HT-29 (cell line): ENCODE measurements around the gene GPHN. TPM values are rescaled to one million over a fixed set of nuclear protein-coding genes. Genes with fewer than 3 reads are reported as not detected.

Experiments used
- DNase-seq: peaks from one replicate; pipeline ENCODE4 v3.0.0-alpha.2; 2015; ENCODE audit warnings: low spot score
- total RNA-seq: library from RNA; depleted of rRNA; stranded (reverse); fragments of >200 nt; shearing (Covaris generic); gene quantifications from 2 replicates; pipeline ENCODE4 v1.2.3, GENCODE V29; 2014; rRNA removed

GPHN gene
- 13.5 and 17.0 TPM in 2 replicates for total RNA-seq

DNA sequence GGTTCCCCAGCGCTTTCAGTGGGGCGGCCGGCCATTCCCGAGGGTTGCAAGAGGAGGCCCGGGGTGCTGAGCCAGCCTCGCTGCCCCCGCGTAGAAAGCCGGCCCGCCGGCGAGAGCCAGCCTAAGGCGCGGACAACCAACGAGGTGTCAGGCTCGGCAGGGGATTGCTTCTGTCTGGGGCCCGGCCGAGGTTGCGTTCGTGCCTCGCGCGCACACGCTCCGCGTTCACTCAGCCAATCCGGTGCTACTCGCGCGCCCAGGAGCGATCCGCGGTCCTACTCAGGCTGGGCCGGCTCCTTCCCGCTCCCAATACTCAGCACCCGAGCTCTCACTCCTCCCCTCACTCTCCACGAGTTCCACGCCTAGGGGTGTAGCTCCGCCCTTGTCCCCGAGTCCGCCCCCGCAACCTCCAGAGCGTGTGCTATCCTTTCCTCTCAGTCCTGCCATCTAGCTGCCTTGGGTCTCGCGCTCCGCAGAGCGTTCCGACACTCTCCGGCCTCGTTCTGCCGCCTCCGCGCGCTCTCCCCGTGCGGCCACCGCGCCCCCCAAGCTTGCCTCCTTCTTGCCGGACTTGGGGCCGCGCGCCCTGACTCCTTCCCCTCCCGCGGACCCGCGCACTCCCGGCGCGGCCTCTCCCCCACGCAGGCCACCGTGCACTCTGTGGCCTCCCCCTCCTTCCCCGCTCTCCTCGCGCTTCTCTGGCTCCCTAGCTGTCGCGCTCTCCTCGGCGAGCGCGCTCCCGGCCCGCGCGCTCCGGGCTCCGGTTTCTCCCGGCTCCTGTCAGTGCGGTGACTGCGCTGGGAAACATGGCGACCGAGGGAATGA lies at the start of gene GPHN:
Gene GPHN, plus strand, starts transcription at position 426 of the 825 bp plus-strand sequence.
- DNase-seq: peak; percentile 92

DNA sequence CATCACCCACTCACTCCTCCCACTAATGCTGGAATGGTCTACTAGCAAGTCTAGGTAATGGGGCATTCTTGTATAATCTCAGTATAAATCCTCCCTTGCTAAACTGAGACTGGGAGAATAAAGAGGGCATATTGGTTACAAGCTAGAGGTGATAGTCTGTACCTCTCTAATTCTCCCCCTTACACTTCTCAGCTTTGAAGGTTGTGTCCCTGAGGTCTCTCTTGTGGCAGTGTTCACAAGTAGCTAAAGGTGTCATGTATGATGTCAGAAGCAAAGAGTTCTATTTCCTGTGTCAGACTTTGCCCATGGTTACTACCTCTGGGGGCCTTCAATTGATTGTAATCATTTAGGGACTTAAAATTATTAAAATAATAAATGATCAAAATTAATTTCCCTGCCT lies 48.3 kb upstream of the GPHN start:
- DNase-seq: no peak

DNA sequence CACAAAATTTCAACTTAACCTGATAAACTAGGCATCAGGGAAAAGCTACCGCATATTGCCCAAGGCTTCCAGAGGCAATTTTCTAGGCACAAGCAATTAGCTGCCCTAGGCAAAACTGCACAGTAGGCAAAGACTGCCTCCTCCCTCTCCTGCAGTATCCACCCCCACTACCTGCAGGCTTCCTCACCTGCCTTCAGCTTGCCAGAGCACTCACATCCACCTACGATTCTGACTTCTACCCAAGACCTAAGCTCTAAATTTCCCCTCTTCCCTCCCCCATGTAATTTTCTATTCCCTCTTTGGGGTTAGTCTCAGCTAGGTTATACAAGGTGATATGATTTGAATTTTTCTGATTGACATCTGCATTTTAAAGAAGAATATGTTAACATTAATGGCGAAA lies 43.7 kb upstream of the GPHN start:
- DNase-seq: no peak

DNA sequence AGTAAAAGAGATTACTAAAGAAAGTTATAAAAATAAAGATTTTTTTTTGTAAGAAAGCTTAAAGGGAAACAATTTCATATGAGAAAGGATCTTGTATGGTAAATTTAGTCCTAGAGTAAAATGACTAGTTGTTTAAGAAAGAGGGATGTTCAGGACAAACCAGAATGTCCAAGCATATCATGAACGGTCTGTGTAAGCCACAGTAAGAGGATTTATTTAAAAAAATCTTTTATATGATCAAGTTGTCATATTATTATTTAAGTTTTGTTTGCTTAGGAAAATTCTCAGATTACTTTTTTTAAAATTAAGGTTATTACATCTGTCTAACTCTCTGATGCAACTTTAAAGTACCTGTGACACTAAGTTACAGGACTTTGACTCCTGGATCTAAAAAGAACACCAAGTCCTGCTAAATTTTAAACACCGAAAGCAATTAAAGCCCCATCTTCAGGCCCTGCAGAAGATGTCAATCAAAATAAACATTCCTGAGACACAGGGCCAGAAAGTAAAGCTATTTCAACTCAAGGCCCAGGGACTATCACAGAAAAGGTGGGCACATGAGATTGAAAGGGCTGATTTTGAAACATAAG lies 39.1 kb upstream of the GPHN start:
- DNase-seq: no peak

DNA sequence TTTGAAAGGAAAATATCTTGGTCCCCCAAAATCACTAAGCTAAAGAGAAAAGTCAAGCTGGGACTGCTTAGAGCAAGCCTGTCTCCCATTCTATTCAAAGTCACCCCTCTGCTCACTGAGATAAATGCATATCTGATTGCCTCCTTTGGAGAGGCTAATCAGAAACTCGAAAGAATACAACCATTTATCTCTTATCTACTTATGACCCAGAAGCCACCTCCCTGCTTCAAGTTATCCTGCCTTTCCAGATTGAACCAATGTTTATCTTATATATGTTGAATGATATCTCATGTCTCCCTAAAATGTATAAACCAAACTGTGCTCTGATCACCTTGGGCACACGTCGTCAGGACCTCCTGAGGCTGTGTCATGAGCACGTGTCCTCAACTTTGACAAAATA lies 36.4 kb upstream of the GPHN start:
- no peak for DNase-seq

DNA sequence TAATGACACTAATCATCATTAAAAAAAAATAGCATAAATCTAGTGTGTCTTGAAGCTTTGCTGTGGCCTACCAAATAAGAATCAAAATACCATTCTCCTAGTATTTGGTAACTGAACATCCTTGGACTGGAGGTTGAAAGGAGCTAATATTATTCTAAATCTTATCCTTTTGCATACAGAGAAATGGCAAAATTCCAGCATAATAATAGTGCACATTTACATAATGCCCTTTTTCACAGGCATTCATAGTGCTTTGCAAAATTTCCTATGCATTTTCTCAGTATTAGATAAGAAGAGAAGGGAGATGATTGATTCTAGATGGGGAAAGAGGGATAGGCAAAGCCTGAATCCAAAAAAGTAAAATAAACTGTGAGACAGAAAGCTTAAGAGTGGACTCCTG lies 35.7 kb upstream of the GPHN start:
- no peak for DNase-seq

DNA sequence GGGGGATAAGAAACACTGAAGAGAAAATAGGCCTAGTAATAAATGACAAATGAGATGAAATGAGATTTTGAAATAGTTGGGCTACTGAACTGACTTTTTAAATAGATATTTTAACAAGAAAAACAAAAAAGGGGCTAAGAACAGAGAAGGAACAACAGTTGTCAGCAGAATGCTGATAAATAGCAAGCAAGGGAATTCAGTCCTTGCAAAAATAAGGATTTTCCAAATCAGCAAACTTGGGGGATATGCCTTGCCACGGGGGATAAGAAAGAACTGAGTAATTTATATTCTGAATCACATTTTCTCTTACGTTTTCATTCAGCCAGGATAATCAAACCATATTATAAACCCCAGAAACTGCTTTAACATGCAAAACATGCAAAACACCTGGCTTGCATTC lies 34.7 kb upstream of the GPHN start:
- no peak for DNase-seq

DNA sequence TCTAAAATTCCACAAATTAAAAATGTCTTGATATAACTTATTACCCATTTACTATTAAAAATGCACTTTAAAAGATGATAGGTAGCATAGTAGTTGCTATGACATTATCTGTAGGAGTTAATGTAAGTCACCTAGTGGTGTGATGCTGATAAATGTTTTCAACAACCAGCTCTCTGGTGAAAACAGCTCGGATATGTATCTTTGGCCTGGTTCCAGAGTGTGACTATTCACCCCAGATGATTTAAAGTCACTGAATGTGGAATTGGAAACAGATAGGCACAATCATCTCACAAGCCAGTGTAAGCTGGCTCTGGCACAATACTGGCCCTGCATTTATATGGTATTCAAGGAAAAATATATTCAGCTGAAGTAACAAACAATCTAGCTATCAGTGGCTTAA lies 31.0 kb upstream of the GPHN start:
- peak; percentile 34 for DNase-seq

DNA sequence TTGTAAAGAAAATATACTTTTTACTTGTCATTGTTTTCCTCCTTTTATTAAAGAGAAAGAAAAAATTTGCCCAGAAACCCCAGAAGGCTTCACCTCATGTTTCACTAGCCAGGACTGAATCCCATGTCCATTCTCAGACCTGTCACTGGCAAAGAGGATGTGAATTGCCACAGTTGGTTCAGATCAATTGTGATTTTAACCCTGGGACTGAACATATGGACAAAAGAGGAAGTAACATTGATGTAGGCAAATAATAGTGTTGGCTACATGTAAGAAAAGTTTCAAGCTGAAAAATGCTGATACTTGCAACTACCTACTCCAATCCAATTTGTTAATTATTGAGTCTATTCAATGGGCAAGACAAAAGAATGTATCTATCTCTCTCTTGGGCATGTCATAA lies 30.4 kb upstream of the GPHN start:
- no peak for DNase-seq

DNA sequence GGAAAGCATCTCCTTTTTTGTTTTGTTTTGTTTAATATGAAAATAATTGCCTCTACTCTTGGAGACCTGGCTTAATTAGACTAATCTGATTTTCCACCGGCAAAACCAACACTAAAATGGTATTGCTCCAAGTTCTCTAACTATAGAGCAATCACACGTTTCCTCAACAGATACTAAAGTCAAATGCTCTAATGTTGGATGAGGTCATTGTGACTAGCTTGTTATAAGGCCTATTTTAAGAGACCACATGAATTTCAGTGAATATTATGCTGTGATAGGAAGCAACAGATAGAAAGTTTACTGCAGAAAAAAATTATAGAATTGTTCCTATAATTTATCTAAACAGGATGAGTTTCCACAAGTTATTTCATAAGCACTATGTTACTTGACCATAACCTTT lies 25.1 kb upstream of the GPHN start:
- no peak for DNase-seq

DNA sequence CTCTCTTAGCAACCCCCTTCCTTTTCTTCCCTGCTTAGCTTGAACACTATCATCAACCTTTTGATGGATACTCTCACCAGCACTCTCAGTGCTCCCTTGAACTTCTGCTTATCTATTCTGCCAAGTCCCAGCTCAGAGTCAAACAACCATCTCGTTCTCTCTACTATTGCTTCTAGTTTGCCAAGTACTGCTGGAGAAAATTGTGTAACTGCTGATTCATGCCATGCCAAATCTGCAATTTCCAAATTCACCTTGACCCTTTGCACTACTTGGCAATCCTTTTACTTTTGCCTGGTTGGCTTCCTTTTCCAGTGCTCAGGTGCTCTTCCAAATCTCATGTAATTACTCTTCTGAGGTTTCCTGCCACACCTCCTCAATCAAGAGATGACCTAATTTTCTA lies 24.6 kb upstream of the GPHN start:
- no peak for DNase-seq

DNA sequence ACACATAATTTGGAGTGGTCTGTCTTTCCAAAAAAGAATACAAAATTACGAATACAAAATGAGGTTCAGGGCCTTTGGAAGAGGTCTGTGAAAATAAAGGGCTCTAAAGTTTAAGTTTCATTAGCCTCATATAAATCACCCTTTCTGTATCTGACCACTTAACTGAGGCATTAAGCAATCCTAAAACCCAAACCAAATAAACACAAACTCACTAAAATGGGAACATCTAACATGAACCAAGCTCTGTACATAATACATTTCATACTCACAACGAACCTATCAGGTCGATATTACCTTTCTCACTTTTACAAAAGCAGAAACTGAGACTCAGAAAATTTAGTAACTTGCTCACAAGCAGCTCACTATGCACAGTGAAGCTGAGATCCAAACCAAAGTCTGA lies 22.9 kb upstream of the GPHN start:
- DNase-seq: no peak

DNA sequence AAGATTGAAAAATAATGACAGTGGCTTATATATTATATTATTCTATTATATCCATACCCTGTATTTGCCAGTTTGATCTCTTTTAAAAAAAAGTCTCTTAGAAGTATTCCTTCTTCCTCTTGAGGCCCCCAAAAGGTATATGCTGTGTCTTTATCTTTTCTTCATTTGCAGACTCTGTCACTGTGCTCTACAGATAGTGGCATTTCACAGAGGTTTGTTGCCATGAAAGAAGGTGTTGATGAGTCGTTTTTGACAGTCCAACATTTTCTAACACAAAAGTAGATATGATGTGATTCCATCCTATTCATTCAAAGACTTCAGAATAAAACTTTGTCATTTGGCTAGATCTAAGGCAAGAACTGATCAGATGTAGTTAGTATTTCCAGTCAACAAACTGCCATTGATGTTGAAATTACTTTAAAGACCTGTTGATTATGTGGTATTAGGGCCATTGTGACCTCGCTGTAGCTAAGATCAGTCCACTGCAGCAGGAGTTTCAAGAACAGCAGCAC lies 22.0 kb upstream of the GPHN start, which contains the start of gene CCDC196:
Gene CCDC196, plus strand, starts transcription at position 462 of the 512 bp plus-strand sequence. CDS start 132 bp downstream, outside the sequence.
- no peak for DNase-seq

DNA sequence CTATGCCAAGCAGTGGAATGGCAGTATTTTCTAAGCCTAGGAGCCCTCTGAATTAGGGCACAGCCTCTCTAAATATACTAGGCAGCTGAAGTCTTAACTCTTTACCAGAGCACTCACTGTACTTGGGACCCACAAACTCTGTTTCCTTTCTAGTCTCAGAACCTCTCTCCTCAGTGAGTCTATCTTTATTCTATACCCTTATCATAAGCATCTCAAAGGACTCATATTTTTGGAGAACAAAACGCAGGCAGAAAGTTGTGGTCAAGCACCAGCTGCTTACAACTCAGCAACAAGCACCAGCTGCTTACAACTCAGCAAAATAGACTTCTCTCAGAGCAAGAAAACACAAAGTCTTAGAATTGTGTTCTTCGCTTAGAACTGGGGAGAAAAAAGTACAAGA lies 20.8 kb upstream of the GPHN start:
- DNase-seq: no peak

DNA sequence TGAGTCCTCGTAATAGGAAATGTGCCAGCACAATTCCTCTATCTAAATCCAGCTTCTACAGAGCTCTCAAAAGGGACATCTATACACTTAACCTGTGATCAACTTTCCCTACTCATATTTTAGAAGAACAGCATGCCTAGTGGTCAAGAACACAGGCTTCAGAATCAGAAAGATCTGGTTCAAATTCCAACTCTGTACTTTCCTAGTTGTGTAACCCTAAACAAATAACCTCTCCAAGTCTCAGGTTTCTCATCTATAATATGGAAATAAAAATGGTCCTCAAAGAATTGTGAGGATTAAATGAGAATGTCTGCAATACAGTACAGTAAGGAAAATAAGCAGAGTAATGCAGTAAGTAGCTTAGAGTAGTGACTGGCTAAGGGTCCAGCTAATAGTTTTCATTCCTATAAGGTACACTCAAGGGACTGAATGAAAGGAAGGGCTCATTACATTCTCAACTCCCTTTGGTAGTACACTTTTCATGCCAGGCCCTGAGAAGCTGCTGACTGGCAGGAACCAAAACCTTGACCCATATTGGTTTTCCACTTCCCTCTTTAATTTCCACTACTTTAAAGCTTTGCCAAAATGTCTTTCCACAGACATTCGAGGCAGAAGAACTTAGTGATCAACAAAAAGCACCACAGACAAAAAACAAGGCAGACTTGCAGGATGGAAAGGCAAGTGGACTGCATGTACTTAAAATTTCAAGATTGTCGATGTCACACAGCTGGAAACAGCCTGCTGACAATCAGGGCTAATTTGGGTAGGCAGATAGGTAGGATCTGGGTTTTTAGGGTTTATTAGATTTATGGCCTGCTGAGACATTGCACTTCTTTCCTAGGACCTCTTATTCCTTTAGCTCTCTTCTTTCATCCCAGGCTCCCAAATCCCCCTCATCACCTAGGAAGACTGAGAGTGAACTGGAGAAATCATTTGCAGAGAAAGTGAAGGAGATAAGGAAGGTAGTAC lies 17.5 kb upstream of the GPHN start:
- DNase-seq: no peak

DNA sequence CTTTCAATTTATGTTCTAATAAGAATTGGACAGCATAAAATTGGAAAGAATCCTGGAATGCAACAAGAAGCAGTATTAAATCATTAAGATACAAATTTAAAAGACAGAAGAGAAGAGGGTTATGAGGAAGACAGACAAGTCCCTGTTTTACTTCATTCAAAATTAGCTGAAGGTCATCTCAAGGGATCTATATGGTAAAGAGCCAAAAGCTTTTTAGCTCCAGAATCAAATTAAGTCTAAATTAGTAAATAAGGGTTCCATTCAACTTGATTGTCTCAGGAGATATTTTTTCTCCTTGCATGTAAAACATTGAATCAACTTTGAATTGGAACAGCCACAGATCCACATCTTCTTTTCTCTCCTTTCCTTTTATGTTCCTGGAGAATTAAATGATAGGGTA lies 14.2 kb upstream of the GPHN start:
- DNase-seq: no peak

DNA sequence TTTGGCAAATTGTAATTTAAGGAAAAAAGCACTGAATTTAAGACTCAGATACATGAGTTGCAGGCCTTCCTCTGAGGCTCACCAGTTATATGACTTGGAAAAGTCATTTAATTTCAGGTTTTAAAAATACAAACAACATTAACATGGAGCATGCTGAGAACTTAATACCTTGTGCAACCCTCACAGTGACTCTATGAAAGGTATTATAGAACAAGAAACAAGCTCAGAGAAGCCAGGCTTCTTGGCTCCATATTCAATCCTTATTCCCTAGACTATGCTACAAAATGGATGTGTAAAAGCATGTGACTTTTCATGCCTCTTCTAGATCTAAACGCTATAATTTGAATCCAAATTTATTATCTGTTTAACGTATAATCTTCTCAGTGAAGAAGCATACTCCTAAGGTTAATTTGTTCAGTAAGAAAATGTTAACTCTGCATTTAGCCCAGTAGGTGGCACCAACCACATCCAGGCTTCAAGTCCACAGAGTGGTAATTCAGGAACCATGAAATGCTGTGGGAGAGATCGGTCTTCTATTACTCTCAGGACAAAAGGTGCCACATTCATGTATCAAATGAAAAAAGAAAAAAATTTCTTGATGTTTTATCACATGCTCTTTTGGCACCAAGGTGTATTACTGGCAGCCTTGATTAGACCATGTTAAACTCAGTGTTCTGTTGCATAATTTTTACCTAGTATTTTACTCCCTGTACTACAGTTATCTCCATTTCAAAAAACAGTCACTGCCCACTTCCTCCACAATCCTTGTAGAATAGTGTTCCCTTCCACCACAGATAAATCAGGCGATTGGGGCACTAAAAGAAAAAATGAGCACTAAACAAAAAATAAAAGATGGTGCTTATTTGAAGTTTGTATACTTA lies 12.5 kb upstream of the GPHN start:
- DNase-seq: peak; percentile 56

DNA sequence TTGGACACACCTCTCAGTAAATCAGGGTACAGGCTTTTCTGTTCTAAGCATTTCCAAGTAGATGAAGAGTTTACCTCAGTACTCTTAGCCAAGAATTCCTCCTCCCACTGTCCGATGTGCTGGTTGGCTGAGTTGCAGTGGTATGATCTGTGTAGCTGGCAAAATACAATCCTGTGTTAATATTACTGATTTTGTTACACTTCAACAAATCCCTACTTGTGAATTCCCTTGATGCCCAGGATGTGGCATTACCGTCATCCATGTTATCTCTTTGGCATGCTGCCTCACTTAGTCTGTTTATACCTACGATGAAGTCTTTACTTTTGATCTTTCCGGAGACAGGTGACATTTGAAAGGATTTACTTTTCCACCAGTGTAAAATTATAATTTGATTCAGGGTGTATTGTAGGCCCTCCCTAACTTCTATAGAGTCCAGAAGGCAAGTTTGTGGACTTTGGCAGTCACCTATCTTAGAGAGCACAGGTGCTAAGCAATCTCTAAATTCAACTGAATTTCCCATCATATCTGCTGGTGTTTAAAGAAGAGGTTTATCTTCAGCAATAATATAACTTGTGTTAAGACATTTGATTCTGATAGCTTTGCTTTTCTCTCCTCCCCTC lies 11.6 kb upstream of the GPHN start:
- DNase-seq: no peak

DNA sequence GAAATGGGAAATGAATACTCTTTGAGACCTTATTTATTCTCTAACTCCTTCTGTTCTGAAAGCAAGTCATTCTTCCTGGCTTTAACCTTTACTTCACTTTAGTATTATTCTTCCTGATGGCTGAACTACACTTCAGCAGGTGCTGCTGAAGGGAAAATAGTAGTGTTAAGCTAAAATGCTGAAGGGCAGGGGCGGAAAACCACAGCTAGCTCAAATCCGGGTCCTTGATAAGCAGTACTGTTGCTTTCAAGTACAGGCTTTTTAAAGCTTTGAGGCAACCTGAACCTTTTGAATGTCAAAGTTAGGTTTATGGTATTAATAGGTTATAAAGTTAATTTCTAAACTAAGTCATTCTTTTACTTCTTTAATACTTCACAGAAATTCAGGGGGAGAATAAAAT lies 11.0 kb upstream of the GPHN start:
- DNase-seq: no peak

DNA sequence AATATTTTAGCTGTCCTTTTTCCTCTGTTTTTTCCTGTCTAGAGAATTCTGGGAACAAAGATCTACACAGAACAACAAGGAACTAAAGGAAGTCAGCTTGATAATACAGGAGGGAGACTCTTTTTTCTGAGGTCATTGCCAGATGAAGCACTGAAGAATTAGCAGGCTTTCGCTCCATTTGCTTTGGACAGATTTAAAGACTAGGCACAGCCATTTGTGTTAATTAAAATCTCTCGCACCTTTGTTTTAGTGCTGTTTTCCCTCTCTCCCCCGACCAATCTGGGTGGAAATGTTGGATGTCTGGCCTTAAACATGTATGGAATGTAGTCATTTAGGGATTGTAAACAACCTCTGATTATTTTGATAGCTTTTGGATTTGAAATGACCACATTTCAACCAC lies 9.6 kb upstream of the GPHN start:
- DNase-seq: no peak
